ENCODE measurements around the gene GPR39.

DNA sequence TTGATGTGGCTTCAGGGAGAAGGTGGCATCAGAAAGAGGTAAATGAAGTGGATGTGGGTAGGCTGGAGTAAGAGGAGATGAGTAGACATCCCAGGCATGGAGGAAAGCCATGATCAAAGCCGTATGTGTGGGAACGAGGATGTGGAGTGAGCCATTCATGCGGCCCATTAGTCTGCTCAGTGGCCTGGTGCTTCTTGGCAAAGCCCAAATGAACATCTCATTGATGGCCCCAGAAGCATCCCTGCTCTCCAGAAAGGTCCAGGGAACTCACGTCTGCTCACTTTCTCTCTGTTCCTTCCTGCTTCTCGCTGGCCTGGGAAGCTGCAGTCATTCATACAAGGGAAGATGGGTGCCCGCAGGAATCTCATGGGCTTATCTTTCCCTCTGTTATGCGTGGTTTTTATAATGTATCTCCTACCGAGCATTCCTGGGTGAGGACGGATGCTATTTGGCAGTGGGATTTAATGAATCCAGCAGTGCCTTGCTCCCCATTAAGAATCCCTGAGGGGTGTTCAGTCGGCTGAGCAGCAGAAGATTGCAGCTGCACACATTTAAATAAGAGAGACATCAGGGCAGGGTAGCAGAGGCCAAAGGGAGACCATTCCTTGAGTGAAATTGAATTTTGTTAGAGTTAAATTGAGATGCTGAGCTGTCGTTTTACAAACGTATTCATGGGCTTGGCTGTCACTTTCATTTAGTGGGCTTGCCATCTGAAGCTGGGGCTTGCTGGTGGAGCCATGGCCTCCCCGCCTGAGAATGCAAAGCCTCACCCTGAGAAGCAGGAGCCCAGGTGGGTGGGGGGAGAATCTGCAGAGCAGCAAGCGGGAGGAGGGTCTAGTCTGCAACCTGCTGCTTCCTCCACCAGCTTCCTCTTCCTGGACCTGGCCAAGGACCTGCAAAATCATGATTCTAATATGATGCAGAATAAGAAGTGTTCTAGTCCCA is 188.9 kb downstream of the GPR39 start:
- no peak for TF ChIP-seq ZFX (IDR thresholded peaks at IDR 0.05)
- TF ChIP-seq, protein P1, sequence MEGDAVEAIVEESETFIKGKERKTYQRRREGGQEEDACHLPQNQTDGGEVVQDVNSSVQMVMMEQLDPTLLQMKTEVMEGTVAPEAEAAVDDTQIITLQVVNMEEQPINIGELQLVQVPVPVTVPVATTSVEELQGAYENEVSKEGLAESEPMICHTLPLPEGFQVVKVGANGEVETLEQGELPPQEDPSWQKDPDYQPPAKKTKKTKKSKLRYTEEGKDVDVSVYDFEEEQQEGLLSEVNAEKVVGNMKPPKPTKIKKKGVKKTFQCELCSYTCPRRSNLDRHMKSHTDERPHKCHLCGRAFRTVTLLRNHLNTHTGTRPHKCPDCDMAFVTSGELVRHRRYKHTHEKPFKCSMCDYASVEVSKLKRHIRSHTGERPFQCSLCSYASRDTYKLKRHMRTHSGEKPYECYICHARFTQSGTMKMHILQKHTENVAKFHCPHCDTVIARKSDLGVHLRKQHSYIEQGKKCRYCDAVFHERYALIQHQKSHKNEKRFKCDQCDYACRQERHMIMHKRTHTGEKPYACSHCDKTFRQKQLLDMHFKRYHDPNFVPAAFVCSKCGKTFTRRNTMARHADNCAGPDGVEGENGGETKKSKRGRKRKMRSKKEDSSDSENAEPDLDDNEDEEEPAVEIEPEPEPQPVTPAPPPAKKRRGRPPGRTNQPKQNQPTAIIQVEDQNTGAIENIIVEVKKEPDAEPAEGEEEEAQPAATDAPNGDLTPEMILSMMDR (conservative IDR thresholded peaks at IDR 0.05): no peak

All from C4-2B (cell line).